Measurements from ENCODE around the gene VPS8.

DNA sequence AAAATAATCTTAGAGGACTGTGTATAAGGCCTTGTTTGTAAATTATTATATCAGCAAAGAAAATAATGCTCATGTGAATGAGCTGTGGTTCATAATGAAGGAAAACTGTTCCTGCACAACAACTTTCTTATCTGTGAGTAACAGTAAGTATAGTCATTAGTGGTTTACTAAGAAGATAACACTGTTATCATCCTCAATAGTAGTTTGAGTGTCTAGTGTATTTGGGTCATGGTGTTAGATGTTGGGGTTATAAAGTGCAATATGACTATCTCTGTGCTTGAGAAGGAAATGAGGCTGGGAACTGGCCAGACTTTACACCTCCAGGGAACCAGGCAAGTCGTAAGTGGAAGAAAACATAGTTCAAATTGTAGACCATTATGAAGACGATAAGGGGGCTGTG lies 15.6 kb downstream of the VPS8 start:
- TF ChIP-seq, protein P1, sequence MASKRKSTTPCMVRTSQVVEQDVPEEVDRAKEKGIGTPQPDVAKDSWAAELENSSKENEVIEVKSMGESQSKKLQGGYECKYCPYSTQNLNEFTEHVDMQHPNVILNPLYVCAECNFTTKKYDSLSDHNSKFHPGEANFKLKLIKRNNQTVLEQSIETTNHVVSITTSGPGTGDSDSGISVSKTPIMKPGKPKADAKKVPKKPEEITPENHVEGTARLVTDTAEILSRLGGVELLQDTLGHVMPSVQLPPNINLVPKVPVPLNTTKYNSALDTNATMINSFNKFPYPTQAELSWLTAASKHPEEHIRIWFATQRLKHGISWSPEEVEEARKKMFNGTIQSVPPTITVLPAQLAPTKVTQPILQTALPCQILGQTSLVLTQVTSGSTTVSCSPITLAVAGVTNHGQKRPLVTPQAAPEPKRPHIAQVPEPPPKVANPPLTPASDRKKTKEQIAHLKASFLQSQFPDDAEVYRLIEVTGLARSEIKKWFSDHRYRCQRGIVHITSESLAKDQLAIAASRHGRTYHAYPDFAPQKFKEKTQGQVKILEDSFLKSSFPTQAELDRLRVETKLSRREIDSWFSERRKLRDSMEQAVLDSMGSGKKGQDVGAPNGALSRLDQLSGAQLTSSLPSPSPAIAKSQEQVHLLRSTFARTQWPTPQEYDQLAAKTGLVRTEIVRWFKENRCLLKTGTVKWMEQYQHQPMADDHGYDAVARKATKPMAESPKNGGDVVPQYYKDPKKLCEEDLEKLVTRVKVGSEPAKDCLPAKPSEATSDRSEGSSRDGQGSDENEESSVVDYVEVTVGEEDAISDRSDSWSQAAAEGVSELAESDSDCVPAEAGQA (IDR thresholded peaks at IDR 0.05; ENCODE audit: low read depth), result no peak
- TF ChIP-seq, protein P1 (CRISPR knock-in tag; IDR thresholded peaks at IDR 0.05; ENCODE audit: borderline replicate concordance), result no peak
- TF ChIP-seq, protein P2, sequence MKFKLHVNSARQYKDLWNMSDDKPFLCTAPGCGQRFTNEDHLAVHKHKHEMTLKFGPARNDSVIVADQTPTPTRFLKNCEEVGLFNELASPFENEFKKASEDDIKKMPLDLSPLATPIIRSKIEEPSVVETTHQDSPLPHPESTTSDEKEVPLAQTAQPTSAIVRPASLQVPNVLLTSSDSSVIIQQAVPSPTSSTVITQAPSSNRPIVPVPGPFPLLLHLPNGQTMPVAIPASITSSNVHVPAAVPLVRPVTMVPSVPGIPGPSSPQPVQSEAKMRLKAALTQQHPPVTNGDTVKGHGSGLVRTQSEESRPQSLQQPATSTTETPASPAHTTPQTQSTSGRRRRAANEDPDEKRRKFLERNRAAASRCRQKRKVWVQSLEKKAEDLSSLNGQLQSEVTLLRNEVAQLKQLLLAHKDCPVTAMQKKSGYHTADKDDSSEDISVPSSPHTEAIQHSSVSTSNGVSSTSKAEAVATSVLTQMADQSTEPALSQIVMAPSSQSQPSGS (CRISPR knock-in tag; IDR thresholded peaks at IDR 0.05), result no peak
- no peak for TF ChIP-seq PHF21A (CRISPR knock-in tag; IDR thresholded peaks at IDR 0.05)

Data from HepG2 (cell line).